NCI-H2107 (cell line): Measurements from ENCODE around the gene NRSN1.
"Not testable (repeated sequence)": the region's sequence is repeated elsewhere in the genome, so short reads cannot be mapped to it uniquely, and the experiment has no call there.

Experiments
- DNase-seq: peaks from one replicate; lab custom pipeline; 2025; lab: John Stamatoyannopoulos, UW

Gene NRSN1

GRCh38 chr6:24142733-24143132, 16.7 kb downstream of the NRSN1 start:
- DNase-seq, result not testable (repeated sequence)

DNA sequence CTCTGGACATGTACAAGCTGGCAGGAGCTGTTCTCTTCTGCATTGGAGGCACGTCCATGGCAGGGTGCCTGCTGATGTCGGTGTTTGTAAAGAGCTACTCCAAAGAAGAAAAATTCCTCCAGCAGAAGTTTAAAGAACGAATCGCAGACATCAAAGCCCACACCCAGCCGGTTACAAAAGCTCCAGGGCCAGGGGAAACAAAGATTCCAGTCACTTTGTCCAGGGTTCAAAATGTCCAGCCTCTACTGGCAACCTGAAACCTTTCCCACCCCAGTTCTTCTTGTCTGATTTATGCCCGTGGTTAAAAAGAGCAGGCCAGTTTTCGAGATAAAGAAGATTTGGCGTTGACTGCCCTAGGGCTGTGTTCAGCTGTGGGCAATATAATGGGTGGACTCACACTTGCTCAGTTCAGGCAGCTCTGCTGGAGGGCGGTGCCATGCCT, 19.7 kb downstream of the NRSN1 start:
- DNase-seq, result no peak

GRCh38 chr6:24146871-24147270, 20.9 kb downstream of the NRSN1 start:
- no peak for DNase-seq

- no peak for DNase-seq
Measured at GRCh38 chr6:24147511-24148153, 21.6 kb downstream of the NRSN1 start.

GRCh38 chr6:24148154-24148570, 22.1 kb downstream of the NRSN1 start:
- DNase-seq, result no peak

GRCh38 chr6:24148684-24149083, 22.7 kb downstream of the NRSN1 start:
- no peak for DNase-seq

DNA sequence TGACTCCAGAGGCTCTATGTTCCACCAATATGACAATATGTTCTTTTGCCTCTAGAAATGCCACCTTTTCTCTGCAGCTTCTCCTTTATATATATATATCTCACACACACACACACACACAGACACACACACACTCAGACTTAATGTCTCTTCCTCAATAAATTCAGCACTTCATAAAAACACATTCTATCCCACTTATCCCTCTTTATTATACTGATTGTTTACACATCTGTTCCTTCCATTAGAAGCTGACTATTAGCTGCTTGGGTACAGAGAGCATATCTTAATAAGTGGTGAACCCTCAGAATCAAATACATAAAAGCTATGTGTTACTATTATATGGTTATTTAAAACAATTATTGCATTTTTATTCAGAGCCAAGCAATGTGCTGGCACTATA, 23.3 kb downstream of the NRSN1 start:
- DNase-seq, result no peak

GRCh38 chr6:24149836-24150235, 23.8 kb downstream of the NRSN1 start:
- DNase-seq, result no peak

DNA sequence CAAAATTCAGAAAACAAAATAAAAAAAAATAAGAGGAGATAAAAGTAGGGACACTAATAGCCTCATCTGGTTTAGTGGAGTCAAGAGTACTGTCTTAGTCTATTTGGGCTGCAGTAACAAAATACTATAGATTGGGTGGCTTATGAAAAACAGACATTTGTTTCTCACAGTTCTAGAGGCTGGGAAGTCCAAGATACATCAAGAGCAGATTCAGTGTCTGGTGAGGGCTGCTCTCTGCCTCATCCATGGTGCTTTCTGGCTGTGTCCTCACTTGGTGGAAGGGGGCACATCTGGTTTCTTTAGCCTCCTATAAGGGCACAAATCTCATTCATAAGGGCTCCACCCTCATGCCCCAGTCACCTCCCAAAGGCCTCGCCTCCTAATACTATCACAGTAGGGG, 26.0 kb downstream of the NRSN1 start:
- DNase-seq, result no peak

GRCh38 chr6:24154121-24154520, 28.1 kb downstream of the NRSN1 start:
- DNase-seq, result no peak

DNA sequence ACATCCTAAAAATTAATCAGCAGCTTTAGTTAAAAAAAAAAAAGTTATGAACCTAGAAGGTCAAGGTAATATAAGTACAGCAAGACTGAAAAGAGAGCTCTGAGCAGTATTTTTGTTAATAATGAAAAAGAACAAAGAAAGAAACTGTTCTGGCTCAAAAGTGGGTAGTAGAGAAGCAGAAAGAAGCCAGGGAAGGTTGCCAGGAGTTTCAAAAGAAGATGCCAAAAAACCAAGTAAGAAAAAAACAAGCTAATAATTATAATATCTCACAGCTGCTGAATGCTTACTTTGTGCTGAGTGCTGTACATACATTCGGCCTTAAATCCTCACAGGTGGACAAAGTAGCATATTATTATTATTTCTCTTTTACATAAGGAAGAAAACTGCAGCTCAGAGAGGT, 31.9 kb downstream of the NRSN1 start:
- no peak for DNase-seq

DNA sequence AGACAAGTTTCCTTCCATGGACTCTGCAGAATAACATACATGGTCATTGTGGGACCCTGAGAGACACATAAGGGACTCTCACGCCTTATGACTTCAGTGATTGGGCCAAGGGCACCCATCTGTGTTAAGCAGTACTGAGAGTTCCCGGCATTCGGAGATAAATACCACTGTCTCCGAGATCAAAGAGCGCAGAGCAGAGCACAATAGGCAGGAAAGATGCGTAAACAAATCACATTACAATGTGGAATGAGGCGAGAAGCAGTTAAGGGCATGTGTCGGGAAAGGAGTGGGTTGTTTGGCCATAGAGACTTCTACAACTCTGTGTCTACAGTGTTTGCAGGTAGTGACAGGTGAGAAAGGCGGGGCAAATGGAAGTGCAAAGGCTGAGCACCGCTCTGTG, 57.6 kb downstream of the NRSN1 start:
- DNase-seq, result no peak

DNA sequence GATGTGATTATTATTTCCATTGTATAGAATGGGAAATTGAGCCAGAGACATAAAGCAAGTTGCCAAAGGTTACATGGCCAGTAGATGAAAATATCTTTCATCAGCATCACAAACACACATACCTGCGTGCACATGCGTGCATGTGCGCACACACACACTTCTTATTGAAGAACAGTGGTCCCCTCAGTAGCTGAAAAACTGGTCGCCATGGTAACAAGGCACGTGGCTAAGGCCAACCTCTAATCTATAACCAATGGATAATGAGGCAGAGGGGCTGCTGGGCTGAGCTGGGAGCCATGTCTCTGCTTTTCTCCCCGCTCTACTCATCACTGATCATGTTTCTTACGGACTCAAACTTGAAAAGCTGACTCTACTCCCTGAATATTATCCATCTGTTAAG, 60.3 kb downstream of the NRSN1 start:
- DNase-seq, result no peak

GRCh38 chr6:24187965-24188577, 62.1 kb downstream of the NRSN1 start:
- no peak for DNase-seq

DNA sequence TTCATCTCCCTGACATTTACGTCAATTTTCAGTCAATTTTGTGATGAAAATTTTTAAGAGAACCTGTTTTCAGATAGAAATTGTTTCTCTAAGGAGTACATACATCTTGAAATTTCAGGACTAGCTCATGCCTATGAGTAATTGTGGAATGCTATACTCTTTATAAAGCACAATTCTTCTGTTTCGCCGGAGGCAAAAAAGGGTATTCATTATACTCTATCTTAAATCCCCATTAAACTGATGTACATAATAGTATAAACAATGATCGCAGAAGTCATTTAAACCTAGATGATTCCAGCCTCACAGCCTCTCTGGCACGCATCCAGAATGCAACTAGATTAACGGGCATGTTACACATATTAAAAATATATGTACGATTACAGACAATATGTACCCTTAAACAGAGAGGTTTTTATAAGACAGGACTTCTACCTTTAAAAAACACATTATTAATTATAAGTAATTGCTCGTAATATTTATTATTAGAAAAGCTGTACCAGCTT, 62.6 kb downstream of the NRSN1 start:
- DNase-seq, result no peak

DNA sequence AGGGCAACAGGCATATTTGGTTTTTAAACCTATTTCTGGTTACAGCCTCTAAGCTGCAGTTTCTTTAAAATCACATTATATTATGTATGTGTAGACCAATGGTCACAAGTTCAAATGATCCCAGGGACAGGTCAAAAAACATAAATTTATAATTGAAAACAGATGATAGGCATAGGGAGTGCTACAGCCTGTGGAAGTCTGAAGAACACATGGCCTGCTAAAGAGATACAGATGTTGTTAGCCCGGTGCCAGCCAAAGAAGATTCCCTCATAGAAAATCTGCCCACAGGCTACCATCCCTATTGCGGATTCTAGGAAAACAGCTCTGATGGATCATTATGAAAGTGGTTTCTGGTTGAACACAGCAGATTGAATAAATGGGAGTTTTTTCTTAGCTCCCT, 65.3 kb downstream of the NRSN1 start:
- no peak for DNase-seq

- no peak for DNase-seq
Measured at GRCh38 chr6:24193364-24193763, 67.3 kb downstream of the NRSN1 start.

GRCh38 chr6:24194978-24195700, 69.1 kb downstream of the NRSN1 start:
- DNase-seq, result no peak

DNA sequence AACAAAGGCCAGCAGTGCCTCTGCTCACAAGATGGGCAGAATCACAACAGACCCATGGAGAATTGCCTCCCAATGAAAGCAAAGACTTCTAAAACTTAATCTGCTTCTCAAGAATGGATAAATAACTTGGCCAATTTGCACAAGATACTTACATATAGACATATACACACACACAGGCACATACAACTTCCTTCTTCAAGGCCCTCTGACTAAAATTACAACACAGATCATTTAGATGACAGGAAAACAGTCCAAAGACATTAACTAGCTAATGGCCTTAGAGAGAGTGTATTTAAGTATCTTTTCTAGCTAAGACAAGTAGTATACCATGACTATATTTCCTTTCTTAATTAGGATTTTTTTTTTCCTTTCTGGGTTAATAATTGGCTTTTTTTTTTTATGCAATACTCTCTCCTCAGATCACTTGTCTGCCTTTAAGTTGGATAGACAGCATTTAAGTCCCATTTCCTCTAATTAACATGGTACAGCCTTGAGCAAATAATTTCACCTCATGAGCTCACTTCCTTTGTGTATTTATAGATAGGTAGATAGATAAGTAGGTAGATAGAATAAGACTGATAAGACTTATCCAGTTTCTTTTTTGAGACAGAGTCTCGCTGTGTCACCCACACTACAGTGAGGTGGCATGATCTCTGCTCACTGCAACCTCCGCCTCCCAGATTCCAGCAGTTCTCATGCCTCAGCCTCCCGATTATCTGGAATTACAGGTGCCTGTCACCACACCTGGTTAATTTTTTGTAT, 70.0 kb downstream of the NRSN1 start:
- no peak for DNase-seq
